Activated naive CD4-positive, alpha-beta T cell treated with anti-CD3 and anti-CD28 coated beads, Interleukin-2, amount 50 U/mL, for 24 hours (primary cell): ENCODE results near the gene ZNF414.
"Not testable (repeated sequence)": the region's sequence is repeated elsewhere in the genome, so short reads cannot be mapped to it uniquely, and the experiment has no call there.

Experiments used
- H3K27ac Mint-ChIP-seq: one replicate; pipeline ENCODE4 v1.8.0; 2021; ENCODE audit warnings: mild to moderate bottlenecking, mixed read lengths
- H3K27me3 Mint-ChIP-seq: one replicate; pipeline ENCODE4 v1.8.0; 2021; ENCODE audit warnings: mixed read lengths
- H3K36me3 Mint-ChIP-seq: one replicate; pipeline ENCODE4 v1.8.0; 2021; ENCODE audit warnings: mixed read lengths
- H3K4me1 Mint-ChIP-seq: one replicate; pipeline ENCODE4 v1.8.0; 2021; ENCODE audit warnings: mixed read lengths
- H3K4me3 Mint-ChIP-seq: one replicate; pipeline ENCODE4 v1.8.0; 2021; ENCODE audit warnings: mild to moderate bottlenecking, mixed read lengths
- H3K9me3 Mint-ChIP-seq: one replicate; pipeline ENCODE4 v1.8.0; 2021; ENCODE audit warnings: mixed read lengths

The ZNF414 gene

GRCh38 chr19:8529369-8530006, 15.5 kb upstream of the ZNF414 start:
- H3K4me3 Mint-ChIP-seq = no peak overlapping the region

GRCh38 chr19:8528500-8528899, 14.5 kb upstream of the ZNF414 start:
- H3K27me3 Mint-ChIP-seq = no peaks in the 10 kb centered on the region
- peaks cover 31% of the 10 kb centered on the region for H3K4me1 Mint-ChIP-seq
- H3K36me3 Mint-ChIP-seq = no peaks in the 10 kb centered on the region
- peak overlapping the region; percentile 70 for H3K27ac Mint-ChIP-seq
- no peak overlapping the region for H3K4me3 Mint-ChIP-seq
- H3K9me3 Mint-ChIP-seq = no peaks in the 10 kb centered on the region

More at GRCh38 chr19:8529369-8530006, 15.5 kb upstream of the ZNF414 start:
- Mint-ChIP-seq H3K36me3 (no peaks in the 10 kb centered on the region), H3K4me1 (peaks cover 30% of the 10 kb centered on the region), H3K9me3 (no peaks in the 10 kb centered on the region), H3K27ac (peak overlapping the region; percentile 4), H3K27me3 (no peaks in the 10 kb centered on the region)

- H3K36me3 Mint-ChIP-seq = no peaks in the 10 kb centered on the region
- H3K27ac Mint-ChIP-seq = no peak overlapping the region
- H3K27me3 Mint-ChIP-seq = no peaks in the 10 kb centered on the region
- no peak overlapping the region for H3K4me3 Mint-ChIP-seq
- no peaks in the 10 kb centered on the region for H3K9me3 Mint-ChIP-seq
- peaks cover 26% of the 10 kb centered on the region for H3K4me1 Mint-ChIP-seq
Observed at GRCh38 chr19:8526345-8527091, 12.6 kb upstream of the ZNF414 start.

GRCh38 chr19:8525401-8525684, 11.4 kb upstream of the ZNF414 start:
- Mint-ChIP-seq H3K27ac (no peak overlapping the region), H3K9me3 (no peaks in the 10 kb centered on the region), H3K36me3 (no peaks in the 10 kb centered on the region), H3K4me3 (no peak overlapping the region), H3K27me3 (no peaks in the 10 kb centered on the region), H3K4me1 (peaks cover 32% of the 10 kb centered on the region)

GRCh38 chr19:8519388-8519787, 5.4 kb upstream of the ZNF414 start:
- H3K27me3 Mint-ChIP-seq = no peaks in the 10 kb centered on the region
- peaks cover 51% of the 10 kb centered on the region for H3K4me1 Mint-ChIP-seq
- no peaks in the 10 kb centered on the region for H3K9me3 Mint-ChIP-seq
- H3K4me3 Mint-ChIP-seq = no peak overlapping the region
- no peaks in the 10 kb centered on the region for H3K36me3 Mint-ChIP-seq
- H3K27ac Mint-ChIP-seq = no peak overlapping the region

GRCh38 chr19:8518536-8518935, 4.6 kb upstream of the ZNF414 start:
- Mint-ChIP-seq H3K4me3 (peak overlapping the region; percentile 49), H3K4me1 (peaks cover 56% of the 10 kb centered on the region), H3K9me3 (no peaks in the 10 kb centered on the region), H3K27ac (peak overlapping the region; percentile 85), H3K27me3 (no peaks in the 10 kb centered on the region), H3K36me3 (no peaks in the 10 kb centered on the region)

GRCh38 chr19:8517551-8518442, 3.8 kb upstream of the ZNF414 start:
- peaks cover 61% of the 10 kb centered on the region for H3K4me1 Mint-ChIP-seq

GRCh38 chr19:8515317-8515716, 1.4 kb upstream of the ZNF414 start:
- Mint-ChIP-seq H3K9me3 (no peaks in the 10 kb centered on the region), H3K27ac (peak overlapping the region; percentile 64), H3K4me3 (peak overlapping the region; percentile 73), H3K36me3 (peaks cover 2% of the 10 kb centered on the region), H3K27me3 (no peaks in the 10 kb centered on the region), H3K4me1 (peaks cover 63% of the 10 kb centered on the region)

More at GRCh38 chr19:8517551-8518442, 3.8 kb upstream of the ZNF414 start:
- H3K27ac Mint-ChIP-seq = peak overlapping the region; percentile 94
- H3K36me3 Mint-ChIP-seq = peaks cover 2% of the 10 kb centered on the region
- H3K4me3 Mint-ChIP-seq = peak overlapping the region; percentile 60
- no peaks in the 10 kb centered on the region for H3K27me3 Mint-ChIP-seq
- H3K9me3 Mint-ChIP-seq = no peaks in the 10 kb centered on the region

- H3K4me1 Mint-ChIP-seq = peaks cover 63% of the 10 kb centered on the region
Observed at GRCh38 chr19:8514505-8515009, 590 bp upstream of the ZNF414 start.

GRCh38 chr19:8513036-8513686, 806 bp downstream of the ZNF414 start:
- peaks cover 2% of the 10 kb centered on the region for H3K36me3 Mint-ChIP-seq
- H3K4me1 Mint-ChIP-seq = peaks cover 51% of the 10 kb centered on the region
- H3K27ac Mint-ChIP-seq = peak overlapping the region; percentile 99
- no peaks in the 10 kb centered on the region for H3K9me3 Mint-ChIP-seq
- H3K27me3 Mint-ChIP-seq = no peaks in the 10 kb centered on the region
- peak overlapping the region; percentile 95 for H3K4me3 Mint-ChIP-seq

More at GRCh38 chr19:8514505-8515009, 590 bp upstream of the ZNF414 start:
- not testable (repeated sequence) for H3K9me3 Mint-ChIP-seq, H3K27me3 Mint-ChIP-seq, H3K36me3 Mint-ChIP-seq
- peak overlapping the region; percentile 95 for H3K4me3 Mint-ChIP-seq
- H3K27ac Mint-ChIP-seq = peak overlapping the region; percentile 99

- H3K27ac Mint-ChIP-seq = peak overlapping the region; percentile 65
- H3K27me3 Mint-ChIP-seq = no peaks in the 10 kb centered on the region
- H3K4me3 Mint-ChIP-seq = peak overlapping the region; percentile 67
- H3K36me3 Mint-ChIP-seq = peaks cover 4% of the 10 kb centered on the region
- H3K9me3 Mint-ChIP-seq = no peaks in the 10 kb centered on the region
- H3K4me1 Mint-ChIP-seq = peaks cover 42% of the 10 kb centered on the region
Observed at GRCh38 chr19:8512115-8512967, 1.6 kb downstream of the ZNF414 start.

GRCh38 chr19:8511573-8512101, 2.3 kb downstream of the ZNF414 start:
- peak overlapping the region; percentile 65 for H3K27ac Mint-ChIP-seq
- no peak overlapping the region for H3K4me3 Mint-ChIP-seq
- H3K36me3 Mint-ChIP-seq = peaks cover 4% of the 10 kb centered on the region
- no peaks in the 10 kb centered on the region for H3K27me3 Mint-ChIP-seq
- H3K9me3 Mint-ChIP-seq = no peaks in the 10 kb centered on the region
- peaks cover 37% of the 10 kb centered on the region for H3K4me1 Mint-ChIP-seq

GRCh38 chr19:8510589-8511115, 3.3 kb downstream of the ZNF414 start:
- Mint-ChIP-seq H3K4me3 (no peak overlapping the region), H3K9me3 (no peaks in the 10 kb centered on the region), H3K36me3 (peaks cover 4% of the 10 kb centered on the region), H3K27me3 (no peaks in the 10 kb centered on the region), H3K4me1 (peaks cover 37% of the 10 kb centered on the region), H3K27ac (no peak overlapping the region)

- peaks cover 2% of the 10 kb centered on the region for H3K36me3 Mint-ChIP-seq
- peaks cover 14% of the 10 kb centered on the region for H3K4me1 Mint-ChIP-seq
- peak overlapping the region; percentile 42 for H3K27ac Mint-ChIP-seq
- H3K27me3 Mint-ChIP-seq = no peaks in the 10 kb centered on the region
- H3K4me3 Mint-ChIP-seq = peak overlapping the region; percentile 89
- no peaks in the 10 kb centered on the region for H3K9me3 Mint-ChIP-seq
Observed at GRCh38 chr19:8506402-8506957, 7.5 kb downstream of the ZNF414 start.
